ENCODE results near the gene XRCC3. TPM values are rescaled to one million over a fixed set of nuclear protein-coding genes. Genes with fewer than 3 reads are reported as not detected.
A peak's percentile ranks its signal among the peaks of the same experiment; 100 is the strongest.

The XRCC3 gene
- total RNA-seq, 1 donor: 18.1 TPM

DNA sequence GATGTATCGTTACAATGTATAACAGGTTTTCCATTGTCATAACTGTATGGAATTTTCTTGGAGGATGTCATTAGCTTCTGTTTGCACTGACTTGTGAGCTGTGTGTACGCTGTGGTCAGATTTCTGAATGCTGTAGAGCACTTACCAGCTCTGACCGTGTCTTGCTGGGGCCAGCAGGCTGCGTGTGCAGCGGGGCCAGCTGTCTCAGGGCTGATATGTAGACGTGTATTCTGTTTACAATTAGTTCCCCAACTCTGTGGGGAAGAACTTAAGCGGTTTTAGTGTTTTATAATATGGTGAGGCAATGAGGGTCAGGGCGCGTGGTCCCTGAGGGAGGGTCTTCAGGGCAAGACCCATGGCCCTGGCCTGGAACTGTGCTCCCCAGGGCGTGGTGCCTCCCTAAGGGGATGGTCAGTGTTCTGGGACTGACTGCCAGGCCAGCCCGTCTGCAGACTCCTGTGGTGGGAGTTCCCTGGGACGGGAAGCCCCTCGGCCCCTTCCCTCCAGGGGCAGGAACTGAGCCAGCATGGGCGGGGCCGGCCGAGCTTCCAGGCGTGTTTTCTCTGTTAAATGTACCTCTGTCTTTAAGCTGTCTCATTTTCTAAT, 18.7 kb downstream of the XRCC3 start:
- no peak overlapping the region for H3K4me3 ChIP-seq (ENCODE audit: low read depth, low read length)
- DNase-seq (ENCODE audit: low read depth): peak; percentile 51
- TF ChIP-seq CTCF (IDR thresholded peaks at IDR 0.05; ENCODE audit: insufficient read depth, low read length): no peak

- no peak overlapping the region for H3K4me3 ChIP-seq (ENCODE audit: low read depth, low read length)
- no peak for TF ChIP-seq CTCF (IDR thresholded peaks at IDR 0.05; ENCODE audit: insufficient read depth, low read length)
- no peak for DNase-seq (ENCODE audit: low read depth)
Measured at GRCh38 chr14:103696070-103696402, 19.2 kb downstream of the XRCC3 start.

- TF ChIP-seq CTCF (IDR thresholded peaks at IDR 0.05; ENCODE audit: insufficient read depth, low read length): no peak
- no peak for DNase-seq (ENCODE audit: low read depth)
- no peak overlapping the region for H3K4me3 ChIP-seq (ENCODE audit: low read depth, low read length)
Measured at GRCh38 chr14:103695296-103696069, 19.8 kb downstream of the XRCC3 start.

- DNase-seq (ENCODE audit: low read depth): no peak
- no peak overlapping the region for H3K4me3 ChIP-seq (ENCODE audit: low read depth, low read length)
- no peak for TF ChIP-seq CTCF (IDR thresholded peaks at IDR 0.05; ENCODE audit: insufficient read depth, low read length)
Measured at GRCh38 chr14:103694572-103695026, 20.7 kb downstream of the XRCC3 start.

- H3K4me3 ChIP-seq (ENCODE audit: low read depth, low read length): no peak overlapping the region
- TF ChIP-seq CTCF (IDR thresholded peaks at IDR 0.05; ENCODE audit: insufficient read depth, low read length): no peak
- no peak for DNase-seq (ENCODE audit: low read depth)
Measured at GRCh38 chr14:103693515-103693914, 21.7 kb downstream of the XRCC3 start.

DNA sequence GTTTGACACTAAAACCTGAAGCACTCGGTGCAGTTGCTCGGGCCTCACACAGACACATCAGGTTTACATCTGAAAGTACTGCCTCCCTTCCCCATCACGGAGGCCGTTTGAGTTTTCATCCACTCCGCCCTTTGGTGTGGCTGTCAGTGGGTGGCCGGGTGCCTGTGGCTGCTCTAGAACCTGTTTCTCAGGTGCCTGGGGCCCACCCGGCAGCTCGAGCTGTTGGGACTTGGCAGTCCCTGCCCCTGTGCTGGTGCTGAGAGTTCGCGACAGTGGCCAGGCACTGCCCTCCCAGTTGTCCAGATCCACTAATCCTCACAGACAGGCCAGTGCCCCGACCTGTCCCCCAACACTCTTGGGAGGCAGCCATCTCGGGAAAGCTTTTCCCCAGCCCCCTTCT, 22.4 kb downstream of the XRCC3 start:
- TF ChIP-seq CTCF (IDR thresholded peaks at IDR 0.05; ENCODE audit: insufficient read depth, low read length): no peak
- DNase-seq (ENCODE audit: low read depth): no peak
- H3K4me3 ChIP-seq (ENCODE audit: low read depth, low read length): no peak overlapping the region

Measured in fibroblast of the aortic adventitia (primary cell).